22Rv1 (cell line): ENCODE measurements around the gene CHST15.
"Not testable (repeated sequence)": the region's sequence is repeated elsewhere in the genome, so short reads cannot be mapped to it uniquely, and the experiment has no call there.

Source experiments
- H3K27ac ChIP-seq: fragments of 450-650 bp; 2 replicates; pipeline ENCODE4 v1.5.1; 2017
- ZFX ChIP-seq: fragments of 450-650 bp; IDR thresholded peaks from 2 replicates; pipeline ENCODE4 v1.6.1; 2017; ENCODE audit warnings: antibody characterized with exemption, borderline replicate concordance
- TF ChIP-seq, protein P1 (sequence below): fragments of 450-650 bp; IDR thresholded peaks from 2 replicates; pipeline ENCODE4 v1.5.1; 2017; ENCODE audit warnings: mild to moderate bottlenecking

The CHST15 gene

DNA sequence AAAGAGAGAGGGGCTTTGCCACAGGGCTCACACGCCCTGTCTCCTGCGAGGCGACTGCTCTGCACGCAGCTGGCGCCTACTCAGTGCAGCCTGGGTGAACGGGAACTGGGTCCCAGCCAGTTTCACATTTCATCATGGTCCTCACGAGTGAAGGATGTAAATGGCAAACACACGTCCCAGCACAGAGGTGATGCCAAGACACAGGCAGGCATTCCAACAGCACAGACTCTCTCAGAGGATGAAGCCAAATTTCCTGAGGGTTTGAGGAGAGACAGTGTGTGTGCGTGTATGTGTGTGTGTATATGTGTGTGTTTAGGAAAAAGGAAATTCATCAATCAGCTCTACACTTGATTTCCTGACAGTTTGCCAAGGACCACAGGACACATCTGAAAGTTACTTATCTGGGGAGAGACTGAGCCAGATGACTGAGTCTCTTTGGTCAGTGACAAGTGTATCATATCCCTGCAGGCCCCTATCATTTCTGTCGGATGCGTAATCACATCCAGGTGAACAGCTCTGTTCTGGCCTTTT, 53.9 kb downstream of the CHST15 start:
- TF ChIP-seq ZFX: no peak
- TF ChIP-seq, protein P1, sequence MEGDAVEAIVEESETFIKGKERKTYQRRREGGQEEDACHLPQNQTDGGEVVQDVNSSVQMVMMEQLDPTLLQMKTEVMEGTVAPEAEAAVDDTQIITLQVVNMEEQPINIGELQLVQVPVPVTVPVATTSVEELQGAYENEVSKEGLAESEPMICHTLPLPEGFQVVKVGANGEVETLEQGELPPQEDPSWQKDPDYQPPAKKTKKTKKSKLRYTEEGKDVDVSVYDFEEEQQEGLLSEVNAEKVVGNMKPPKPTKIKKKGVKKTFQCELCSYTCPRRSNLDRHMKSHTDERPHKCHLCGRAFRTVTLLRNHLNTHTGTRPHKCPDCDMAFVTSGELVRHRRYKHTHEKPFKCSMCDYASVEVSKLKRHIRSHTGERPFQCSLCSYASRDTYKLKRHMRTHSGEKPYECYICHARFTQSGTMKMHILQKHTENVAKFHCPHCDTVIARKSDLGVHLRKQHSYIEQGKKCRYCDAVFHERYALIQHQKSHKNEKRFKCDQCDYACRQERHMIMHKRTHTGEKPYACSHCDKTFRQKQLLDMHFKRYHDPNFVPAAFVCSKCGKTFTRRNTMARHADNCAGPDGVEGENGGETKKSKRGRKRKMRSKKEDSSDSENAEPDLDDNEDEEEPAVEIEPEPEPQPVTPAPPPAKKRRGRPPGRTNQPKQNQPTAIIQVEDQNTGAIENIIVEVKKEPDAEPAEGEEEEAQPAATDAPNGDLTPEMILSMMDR: no peak
- no peak overlapping the region for H3K27ac ChIP-seq

DNA sequence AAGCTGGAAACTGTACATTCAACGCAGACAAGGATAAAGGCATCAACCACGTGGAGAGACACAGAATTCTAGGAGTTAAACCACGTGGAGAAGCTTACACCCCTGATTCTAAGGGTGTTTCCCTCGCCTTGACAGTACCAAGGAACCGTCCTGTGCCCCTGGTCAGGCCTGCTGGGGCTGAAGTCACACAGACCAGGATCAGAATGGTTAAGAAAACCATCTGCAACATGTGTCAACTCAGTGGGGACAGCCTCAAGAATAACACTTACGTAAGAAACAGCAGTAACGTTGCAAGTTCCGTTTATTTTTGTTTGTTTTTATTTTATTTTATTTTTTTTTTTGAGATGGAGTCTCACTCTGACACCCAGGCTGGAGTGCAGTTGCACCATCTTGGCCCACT, 55.6 kb downstream of the CHST15 start:
- TF ChIP-seq ZFX: no peak
- TF ChIP-seq, protein P1: no peak
- H3K27ac ChIP-seq: no peak overlapping the region

DNA sequence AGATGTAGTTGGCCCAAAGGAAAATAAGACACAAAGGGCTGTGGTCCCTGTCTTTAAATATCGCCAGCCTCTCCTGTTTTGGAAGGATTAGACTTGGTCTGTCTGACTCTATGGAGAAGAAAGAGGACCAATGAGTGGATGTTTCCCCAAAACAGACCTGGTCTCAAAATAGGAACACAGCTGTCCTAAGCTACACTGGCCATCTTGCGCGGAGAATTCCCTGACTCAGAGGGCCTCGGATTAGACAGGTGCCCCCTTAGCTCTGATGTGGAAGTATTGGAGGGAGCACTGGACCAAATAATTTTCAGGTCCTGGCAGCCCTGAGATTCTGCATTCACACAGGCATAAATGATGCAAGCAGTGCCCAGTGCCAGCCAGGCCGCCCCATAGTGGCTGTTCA, 56.1 kb downstream of the CHST15 start:
- H3K27ac ChIP-seq: no peak overlapping the region
- TF ChIP-seq, protein P1: no peak
- no peak for TF ChIP-seq ZFX

DNA sequence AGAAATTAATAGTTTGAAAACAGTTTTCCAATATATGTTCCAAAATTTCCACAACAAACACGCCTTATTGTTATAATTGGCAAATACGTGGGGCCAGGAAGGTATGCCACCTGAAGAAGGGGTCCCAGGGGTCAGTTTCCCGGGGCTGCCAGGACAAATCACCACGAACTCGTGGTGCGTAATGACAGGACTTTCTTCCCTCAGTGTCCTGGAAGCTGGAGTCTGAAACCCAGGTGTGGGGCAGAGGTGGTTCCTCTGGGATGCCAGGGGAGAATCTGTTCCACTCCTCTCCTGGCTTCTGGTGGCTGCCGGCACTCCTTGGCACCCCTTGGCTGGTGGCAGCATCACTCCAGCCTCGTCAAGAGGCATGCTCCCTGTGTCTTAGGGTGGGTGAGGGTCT, 56.7 kb downstream of the CHST15 start:
- no peak overlapping the region for H3K27ac ChIP-seq
- TF ChIP-seq, protein P1: no peak
- no peak for TF ChIP-seq ZFX

DNA sequence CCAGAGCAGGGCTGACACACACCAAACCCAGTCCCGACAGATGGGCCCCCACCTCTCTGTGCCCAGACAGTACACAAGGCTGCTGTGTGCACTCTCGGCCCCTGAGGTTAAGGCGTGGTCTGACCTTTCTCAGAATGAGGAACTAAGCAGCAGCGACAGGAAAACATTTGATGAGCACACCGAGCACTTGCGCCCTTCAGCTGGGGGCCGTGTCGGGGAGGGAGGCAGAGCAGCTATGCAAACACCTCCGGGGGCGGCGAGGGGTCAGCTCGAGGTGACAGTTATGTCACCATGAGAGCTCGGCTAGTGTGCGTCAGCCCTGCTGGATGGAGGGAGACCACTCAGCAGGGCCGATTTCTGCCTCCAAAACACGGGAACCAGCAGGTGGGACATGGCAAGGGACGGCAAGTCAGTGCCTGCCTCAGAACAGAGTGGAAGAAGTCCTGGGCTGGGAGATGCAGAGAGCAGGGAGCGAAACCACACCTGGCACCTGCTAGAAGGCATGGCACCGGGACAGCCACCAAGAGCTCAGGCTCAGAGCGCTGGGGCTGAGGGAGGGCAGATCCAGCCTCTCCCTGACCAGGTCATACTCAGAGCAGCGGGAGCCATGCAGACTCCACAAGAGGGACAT, 57.4 kb downstream of the CHST15 start:
- TF ChIP-seq, protein P1: no peak
- TF ChIP-seq ZFX: no peak
- H3K27ac ChIP-seq: no peak overlapping the region

DNA sequence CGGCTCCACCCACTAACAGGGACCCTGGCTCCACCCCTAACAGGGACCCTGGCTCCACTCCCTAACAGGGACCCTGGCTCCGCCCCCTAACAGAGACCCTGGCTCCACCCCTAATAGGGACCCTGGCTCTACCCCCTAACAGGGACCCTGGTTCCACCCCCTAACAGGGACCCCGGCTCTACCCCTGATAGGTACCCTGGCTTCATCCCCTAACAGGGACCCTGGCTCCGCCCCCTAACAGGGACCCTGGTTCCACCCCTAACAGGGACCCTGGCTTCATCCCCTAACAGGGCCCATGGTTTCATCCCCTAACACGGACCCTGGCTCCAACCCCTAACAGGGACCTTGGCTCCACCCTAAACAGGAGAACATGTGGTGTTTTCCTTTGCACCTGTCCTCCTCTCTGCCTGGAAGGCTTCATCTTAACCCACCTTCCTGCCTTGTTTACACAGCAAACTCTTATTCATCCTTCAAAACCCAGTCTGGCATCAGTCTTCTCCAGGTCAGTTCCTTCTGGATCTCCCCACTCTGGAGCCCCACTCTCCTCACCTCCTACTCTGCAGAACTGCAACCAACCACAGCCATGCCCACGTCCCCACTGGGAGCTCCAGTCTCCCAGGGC, 58.0 kb downstream of the CHST15 start:
- H3K27ac ChIP-seq: no peak overlapping the region
- TF ChIP-seq, protein P1: no peak
- TF ChIP-seq ZFX: no peak

DNA sequence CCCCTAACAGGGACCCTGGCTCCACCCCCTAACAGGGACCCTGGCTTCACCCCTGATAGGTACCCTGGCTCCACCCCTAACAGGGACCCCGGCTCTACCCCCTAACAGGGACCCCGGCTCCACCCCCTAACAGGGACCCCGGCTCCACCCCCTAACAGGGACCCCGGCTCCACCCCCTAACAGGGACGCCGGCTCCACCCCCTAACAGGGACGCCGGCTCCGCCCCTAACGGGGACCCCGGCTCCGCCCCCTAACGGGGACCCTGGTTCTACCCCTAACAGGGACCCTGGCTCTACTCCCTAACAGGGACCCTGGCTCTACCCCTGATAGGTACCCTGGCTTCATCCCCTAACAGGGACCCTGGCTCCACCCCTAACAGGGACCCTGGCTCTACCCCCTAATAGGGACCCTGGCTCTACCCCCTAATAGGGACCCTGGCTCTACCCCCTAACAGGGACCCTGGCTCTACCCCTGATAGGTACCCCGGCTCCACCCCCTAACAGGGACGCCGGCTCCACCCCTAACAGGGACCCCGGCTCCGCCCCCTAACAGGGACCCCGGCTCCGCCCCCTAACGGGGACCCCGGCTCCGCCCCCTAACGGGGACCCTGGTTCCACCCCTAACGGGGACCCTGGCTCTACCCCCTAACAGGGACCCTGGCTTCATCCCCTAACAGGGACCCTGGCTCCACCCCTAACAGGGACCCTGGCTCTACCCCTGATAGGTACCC, 58.7 kb downstream of the CHST15 start:
- not testable (repeated sequence) for H3K27ac ChIP-seq
